ENCODE measurements around the gene ZNF557. TPM values are rescaled to one million over a fixed set of nuclear protein-coding genes. Genes with fewer than 3 reads are reported as not detected.

Gene ZNF557
- total and polyA plus RNA-seq, 8 donors, result 1.3 to 41.4 (median 7.9) TPM

GRCh38 chr19:7120499-7120898 is 51.0 kb downstream of the ZNF557 start:
- DNase-seq, result no peak
- TF ChIP-seq POLR2A (IDR thresholded peaks at IDR 0.05) (no peak), EP300 (IDR thresholded peaks at IDR 0.05) (no peak), CTCF (IDR thresholded peaks at IDR 0.05) (no peak), POLR2AphosphoS5 (IDR thresholded peaks at IDR 0.05) (no peak)
- WGBS, 5 donors, result 93 to 97% (median 94%) methylated on average over 10 of the region's 10 CpGs
- Histone ChIP-seq H3K4me3 (no peak overlapping the region), H3K9me3 (peaks cover 0 to 6% (median 4%) of the 10 kb centered on the region in 4 donors), H3K36me3 (peaks cover 57 to 93% (median 92%) of the 10 kb centered on the region in 4 donors), H3K4me1 (no peaks in the 10 kb centered on the region), H3K27ac (no peak overlapping the region), H3K27me3 (no peaks in the 10 kb centered on the region)
- intact Hi-C loops (cut with DNase I; ENCODE audit: low total_unique reads), result no loop called here

- Histone ChIP-seq H3K27me3 (no peaks in the 10 kb centered on the region), H3K27ac (no peak overlapping the region), H3K4me3 (no peak overlapping the region), H3K4me1 (no peaks in the 10 kb centered on the region), H3K36me3 (peaks cover 68 to 95% (median 94%) of the 10 kb centered on the region in 4 donors), H3K9me3 (peaks cover 12 to 21% (median 19%) of the 10 kb centered on the region in 4 donors)
- DNase-seq, result no peak
- intact Hi-C loops (cut with DNase I; ENCODE audit: low total_unique reads), result no loop called here
- WGBS, 5 donors, result 96 to 98% (median 98%) methylated on average over 16 of the region's 16 CpGs
- TF ChIP-seq POLR2AphosphoS5 (IDR thresholded peaks at IDR 0.05) (no peak), CTCF (IDR thresholded peaks at IDR 0.05) (no peak), EP300 (IDR thresholded peaks at IDR 0.05) (no peak)
Observed at GRCh38 chr19:7122701-7123100, 53.2 kb downstream of the ZNF557 start.

GRCh38 chr19:7124782-7125181 is 55.3 kb downstream of the ZNF557 start:
- Histone ChIP-seq H3K36me3 (peaks cover 64 to 96% (median 95%) of the 10 kb centered on the region in 4 donors), H3K4me1 (no peaks in the 10 kb centered on the region), H3K4me3 (no peak overlapping the region), H3K27ac (no peak overlapping the region), H3K27me3 (no peaks in the 10 kb centered on the region), H3K9me3 (peaks cover 12 to 21% (median 19%) of the 10 kb centered on the region in 4 donors)
- no peak for DNase-seq
- WGBS, 5 donors, result 55 to 82% (median 60%) methylated on average over 3 of the region's 3 CpGs
- intact Hi-C loops (cut with DNase I; ENCODE audit: low total_unique reads), result no loop called here
- no peak for TF ChIP-seq POLR2A (IDR thresholded peaks at IDR 0.05)

GRCh38 chr19:7125221-7125620 is 55.7 kb downstream of the ZNF557 start:
- no peak overlapping the region for H3K27ac ChIP-seq
- no peaks in the 10 kb centered on the region for H3K4me1 ChIP-seq
- intact Hi-C loops (cut with DNase I; ENCODE audit: low total_unique reads), result no loop called here
- H3K27me3 ChIP-seq, result no peaks in the 10 kb centered on the region
- no peak for DNase-seq
- TF ChIP-seq EP300 (IDR thresholded peaks at IDR 0.05) (no peak), POLR2AphosphoS5 (IDR thresholded peaks at IDR 0.05) (no peak), CTCF (IDR thresholded peaks at IDR 0.05) (no peak)
- H3K9me3 ChIP-seq, result peaks cover 12 to 21% (median 19%) of the 10 kb centered on the region in 4 donors
- 95 to 100% (median 98%) methylated on average over 5 to 16 of the region's 16 CpGs for WGBS, 5 donors
- peaks cover 61 to 96% (median 95%) of the 10 kb centered on the region in 4 donors for H3K36me3 ChIP-seq
- no peak overlapping the region for H3K4me3 ChIP-seq

GRCh38 chr19:7126132-7126531 is 56.6 kb downstream of the ZNF557 start:
- intact Hi-C loops (cut with DNase I; ENCODE audit: low total_unique reads), result no loop called here
- peaks cover 55 to 96% (median 95%) of the 10 kb centered on the region in 4 donors for H3K36me3 ChIP-seq

More at GRCh38 chr19:7126132-7126531, 56.6 kb downstream of the ZNF557 start:
- no peaks in the 10 kb centered on the region for H3K27me3 ChIP-seq
- WGBS, 5 donors, result 90 to 100% (median 92%) methylated on average over 2 to 3 of the region's 3 CpGs
- DNase-seq, result no peak
- no peak for TF ChIP-seq EP300 (IDR thresholded peaks at IDR 0.05)
- H3K9me3 ChIP-seq, result peaks cover 12 to 21% (median 19%) of the 10 kb centered on the region in 4 donors
- H3K27ac ChIP-seq, result no peak overlapping the region
- H3K4me1 ChIP-seq, result no peaks in the 10 kb centered on the region
- H3K4me3 ChIP-seq, result no peak overlapping the region

Measured in stomach (tissue), 9 donors.